PC-3 (cell line): ENCODE measurements around the gene BTF3. TPM values are rescaled to one million over a fixed set of nuclear protein-coding genes. Genes with fewer than 3 reads are reported as not detected.

ENCODE experiments used
- ATAC-seq: fragments of 200-7000 bp; cut with Tn5 transposase; 2 replicates; pipeline ENCODE4 v1.9.1; 2020; ENCODE audit warnings: mild to moderate bottlenecking, moderate library complexity
- BruUV-seq: library from RNA; stranded (reverse); fragments of 400-500 nt; replicated peaks from 2 replicates; lab custom pipeline; 2021; lab: Mats Ljungman, UMichigan
- CTCF ChIA-PET: fragments of 300-600 bp; sonication (Branson Sonifier 250); formaldehyde crosslinking; loops from one replicate; lab custom pipeline; 2022; ENCODE audit warnings: antibody characterized with exemption; lab: Charles Lee
- POLR2A ChIA-PET: fragments of 300-600 bp; sonication (Branson Sonifier 250); formaldehyde crosslinking; loops from one replicate; lab custom pipeline; 2022; ENCODE audit warnings: antibody characterized with exemption; ENCODE audit not compliant: unreplicated experiment; lab: Charles Lee
- DNase-seq: peaks from one replicate; pipeline ENCODE4 v3.0.0-alpha.2; 2015
- H2AFZ ChIP-seq: fragments of 300-600 bp; sonication (generic); 2 replicates; pipeline ENCODE4 v1.6.0; 2016; ENCODE audit warnings: antibody characterized with exemption, low read length
- H3F3A ChIP-seq: fragments of 300-600 bp; sonication (generic); one replicate; pipeline ENCODE4 v1.6.0; 2017; ENCODE audit warnings: antibody characterized with exemption, low read length, control low read depth, mild to moderate bottlenecking; ENCODE audit not compliant: unreplicated experiment
- H3K27ac ChIP-seq: fragments of 300-600 bp; sonication (generic); 2 replicates; pipeline ENCODE4 v1.5.1; 2016; ENCODE audit warnings: mild to moderate bottlenecking, low read length
- H3K27me3 ChIP-seq: fragments of 300-600 bp; sonication (generic); 2 replicates; pipeline ENCODE4 v1.6.1; 2016; ENCODE audit warnings: low read length, mixed read lengths
- H3K36me3 ChIP-seq: fragments of 300-600 bp; sonication (generic); 2 replicates; pipeline ENCODE4 v1.6.1; 2016; ENCODE audit warnings: low read depth, mixed run types, low read length, mixed read lengths
- H3K4me1 ChIP-seq: fragments of 300-600 bp; sonication (generic); 2 replicates; pipeline ENCODE4 v1.5.1; 2016; ENCODE audit warnings: low read length; ENCODE audit not compliant: insufficient read depth
- H3K4me2 ChIP-seq: fragments of 300-600 bp; sonication (generic); 2 replicates; pipeline ENCODE4 v1.6.0; 2016; ENCODE audit warnings: low read length
- H3K4me3 ChIP-seq: fragments of 300-600 bp; sonication (generic); 2 replicates; pipeline ENCODE4 v1.5.1; 2016; ENCODE audit warnings: mild to moderate bottlenecking, low read length, mixed read lengths
- H3K79me2 ChIP-seq: fragments of 300-600 bp; sonication (generic); 2 replicates; pipeline ENCODE4 v1.6.1; 2017; ENCODE audit warnings: low read length, mixed read lengths
- H3K9ac ChIP-seq: fragments of 300-600 bp; sonication (generic); 2 replicates; pipeline ENCODE4 v1.6.0; 2016; ENCODE audit warnings: mild to moderate bottlenecking, low read length
- H3K9me2 ChIP-seq: fragments of 300-600 bp; sonication (generic); replicated peaks from 2 replicates; pipeline ENCODE4 v1.6.1; 2016; ENCODE audit warnings: mixed run types, low read length, mixed read lengths
- H3K9me3 ChIP-seq: fragments of 300-600 bp; sonication (generic); 2 replicates; pipeline ENCODE4 v1.6.1; 2016; ENCODE audit warnings: low read length, mixed read lengths
- H4K20me1 ChIP-seq: fragments of 300-600 bp; sonication (generic); 2 replicates; pipeline ENCODE4 v1.6.1; 2016; ENCODE audit warnings: low read length, mixed read lengths
- CTCF ChIP-seq: fragments of 300-600 bp; sonication (generic); conservative IDR thresholded peaks from 2 replicates; pipeline ENCODE4 v1.5.1; 2017; ENCODE audit warnings: antibody characterized with exemption, low read depth, mild to moderate bottlenecking, low read length
- EZH2 ChIP-seq: fragments of 300-600 bp; sonication (generic); IDR thresholded peaks from one replicate; pipeline ENCODE4 v1.6.1; 2017; ENCODE audit warnings: antibody characterized with exemption, mild to moderate bottlenecking, low read length; ENCODE audit not compliant: unreplicated experiment
- EZH2phosphoT487 ChIP-seq: fragments of 300-600 bp; sonication (generic); IDR thresholded peaks from 2 replicates; pipeline ENCODE4 v1.6.1; 2018; ENCODE audit warnings: mild to moderate bottlenecking, antibody characterized with exemption, low read length, borderline replicate concordance
- intact Hi-C: fragments of 100-400 bp; cut with micrococcal nuclease; formaldehyde crosslinking; loops from 2 replicates; pipeline ENCODE4 v1.9.0; 2023
- total RNA-seq: library from RNA; depleted of rRNA; stranded (reverse); fragments of >200 nt; gene quantifications from 2 replicates; pipeline ENCODE4 v1.2.3, GENCODE V29; 2014

The BTF3 gene
- total RNA-seq, 1 experiment from 2014 or later: 291 TPM

- no peaks in the 10 kb centered on the region for H3F3A ChIP-seq
- H3K36me3 ChIP-seq: no peaks in the 10 kb centered on the region
- TF ChIP-seq CTCF (no peak), EZH2phosphoT487 (no peak), EZH2 (no peak)
- intact Hi-C loops: no loop called here
- H3K9ac ChIP-seq: no peak overlapping the region
- no peaks in the 10 kb centered on the region for H3K9me3 ChIP-seq
- H3K27ac ChIP-seq: no peak overlapping the region
- no peaks in the 10 kb centered on the region for H3K4me1 ChIP-seq
- no peaks in the 10 kb centered on the region for H3K79me2 ChIP-seq
- no peak overlapping the region for H2AFZ ChIP-seq
- H3K4me2 ChIP-seq: no peak overlapping the region
- no peaks in the 10 kb centered on the region for H3K27me3 ChIP-seq
- BruUV-seq: no TSS peak
- ChIA-PET POLR2A (no interaction called here), CTCF (no interaction called here)
- H3K4me3 ChIP-seq: no peak overlapping the region
- H4K20me1 ChIP-seq: no peaks in the 10 kb centered on the region
- DNase-seq: no peak
- no peaks in the 10 kb centered on the region for H3K9me2 ChIP-seq
- ATAC-seq: no peak
Measured at GRCh38 chr5:73469878-73470277, 28.4 kb upstream of the BTF3 start.

- DNase-seq: no peak
- Histone ChIP-seq H3K79me2 (no peaks in the 10 kb centered on the region), H4K20me1 (no peaks in the 10 kb centered on the region), H3K9me2 (no peaks in the 10 kb centered on the region), H3K4me2 (no peak overlapping the region), H3K27ac (no peak overlapping the region), H3K9me3 (no peaks in the 10 kb centered on the region), H3K27me3 (no peaks in the 10 kb centered on the region), H3K4me3 (no peak overlapping the region), H3K36me3 (no peaks in the 10 kb centered on the region), H3F3A (no peaks in the 10 kb centered on the region), H3K9ac (no peak overlapping the region), H2AFZ (no peak overlapping the region), H3K4me1 (no peaks in the 10 kb centered on the region)
- BruUV-seq: no TSS peak
- ChIA-PET POLR2A (no interaction called here), CTCF (no interaction called here)
- no peak for ATAC-seq
- TF ChIP-seq EZH2 (no peak), EZH2phosphoT487 (no peak), CTCF (no peak)
- intact Hi-C loops: no loop called here
Measured at GRCh38 chr5:73471654-73472053, 26.6 kb upstream of the BTF3 start.

GRCh38 chr5:73472116-73472515 is 26.1 kb upstream of the BTF3 start:
- no peaks in the 10 kb centered on the region for H4K20me1 ChIP-seq
- no TSS peak for BruUV-seq
- no peaks in the 10 kb centered on the region for H3F3A ChIP-seq
- POLR2A ChIA-PET: no interaction called here
- no peak overlapping the region for H2AFZ ChIP-seq
- H3K27me3 ChIP-seq: no peaks in the 10 kb centered on the region
- H3K79me2 ChIP-seq: no peaks in the 10 kb centered on the region
- H3K9ac ChIP-seq: no peak overlapping the region
- intact Hi-C loops: no loop called here
- H3K4me1 ChIP-seq: no peaks in the 10 kb centered on the region
- DNase-seq: no peak
- ATAC-seq: no peak
- no peaks in the 10 kb centered on the region for H3K9me2 ChIP-seq
- H3K9me3 ChIP-seq: no peaks in the 10 kb centered on the region
- H3K27ac ChIP-seq: no peak overlapping the region
- no peaks in the 10 kb centered on the region for H3K36me3 ChIP-seq
- no peak overlapping the region for H3K4me2 ChIP-seq
- no peak for TF ChIP-seq EZH2
- no peak for TF ChIP-seq EZH2phosphoT487
- no peak for TF ChIP-seq CTCF
- CTCF ChIA-PET: no interaction called here
- H3K4me3 ChIP-seq: no peak overlapping the region
